H9 (cell line): Measurements from ENCODE around the gene ZNF780A. TPM values are rescaled to one million over a fixed set of nuclear protein-coding genes. Genes with fewer than 3 reads are reported as not detected.

ENCODE experiments used
- DNase-seq: peaks from one replicate; pipeline ENCODE4 v3.0.0-alpha.2; 2017
- H2AFZ ChIP-seq: one replicate; pipeline ENCODE4 v1.6.1; 2013; ENCODE audit warnings: mild to moderate bottlenecking, low read length, control low read depth, moderate library complexity
- H2AK5ac ChIP-seq: 2 replicates; pipeline ENCODE4 v1.6.1; 2013; ENCODE audit warnings: low read length, control low read depth, mixed read lengths; ENCODE audit not compliant: insufficient read length
- H2BK120ac ChIP-seq: one replicate; pipeline ENCODE4 v1.6.1; 2013; ENCODE audit warnings: low read depth, mild to moderate bottlenecking, low read length, control low read depth, inconsistent platforms; ENCODE audit not compliant: poor library complexity, severe bottlenecking
- H2BK12ac ChIP-seq: 2 replicates; pipeline ENCODE4 v1.6.1; 2013; ENCODE audit warnings: low read length, control low read depth, mixed read lengths, low read depth; ENCODE audit not compliant: insufficient read length
- H2BK15ac ChIP-seq: 2 replicates; pipeline ENCODE4 v1.6.1; 2013; ENCODE audit warnings: low read depth, low read length, control low read depth
- H2BK20ac ChIP-seq: one replicate; pipeline ENCODE4 v1.6.1; 2013; ENCODE audit warnings: low read depth, mild to moderate bottlenecking, low read length, control low read depth, inconsistent platforms; ENCODE audit not compliant: poor library complexity, severe bottlenecking
- H2BK5ac ChIP-seq: 2 replicates; pipeline ENCODE4 v1.6.1; 2013; ENCODE audit warnings: low read length, control low read depth, mixed read lengths; ENCODE audit not compliant: insufficient read length
- H3K14ac ChIP-seq: 2 replicates; pipeline ENCODE4 v1.6.1; 2013; ENCODE audit warnings: low read length, control low read depth; ENCODE audit not compliant: insufficient read depth
- H3K18ac ChIP-seq: 2 replicates; pipeline ENCODE4 v1.6.1; 2013; ENCODE audit warnings: low read depth, mild to moderate bottlenecking, mixed read lengths, low read length, control low read depth; ENCODE audit not compliant: insufficient read length
- H3K23ac ChIP-seq: 2 replicates; pipeline ENCODE4 v1.6.1; 2013; ENCODE audit warnings: low read length, control low read depth, mixed read lengths, low read depth; ENCODE audit not compliant: insufficient read length
- H3K23me2 ChIP-seq: 2 replicates; pipeline ENCODE4 v1.6.1; 2013; ENCODE audit warnings: low read depth, mild to moderate bottlenecking, mixed read lengths, low read length, control low read depth; ENCODE audit not compliant: insufficient read length, poor library complexity, severe bottlenecking
- H3K27ac ChIP-seq: 2 replicates; pipeline ENCODE4 v1.5.1; 2013; ENCODE audit warnings: low read length, control low read depth, mixed read lengths, low read depth; ENCODE audit not compliant: insufficient read length
- H3K27me3 ChIP-seq: 2 replicates; pipeline ENCODE4 v1.6.1; 2013; ENCODE audit warnings: low read length, control low read depth, inconsistent platforms; ENCODE audit not compliant: insufficient read depth
- H3K4ac ChIP-seq: 2 replicates; pipeline ENCODE4 v1.6.1; 2013; ENCODE audit warnings: low read depth, mild to moderate bottlenecking, control low read depth, inconsistent platforms, low read length, moderate library complexity
- H3K4me1 ChIP-seq: 2 replicates; pipeline ENCODE4 v1.6.1; 2013; ENCODE audit warnings: low read length, control low read depth, inconsistent platforms; ENCODE audit not compliant: insufficient read depth
- H3K4me2 ChIP-seq: 2 replicates; pipeline ENCODE4 v1.6.1; 2013; ENCODE audit warnings: low read length, control low read depth, mixed read lengths; ENCODE audit not compliant: insufficient read length, insufficient read depth
- H3K56ac ChIP-seq: 2 replicates; pipeline ENCODE4 v1.6.1; 2013; ENCODE audit warnings: low read depth, mild to moderate bottlenecking, mixed read lengths, low read length, control low read depth; ENCODE audit not compliant: insufficient read length
- H3K79me1 ChIP-seq: 2 replicates; pipeline ENCODE4 v1.6.1; 2013; ENCODE audit warnings: low read depth, mild to moderate bottlenecking, moderate library complexity, low read length, control low read depth, inconsistent platforms; ENCODE audit not compliant: insufficient read depth, poor library complexity, severe bottlenecking
- H3K79me2 ChIP-seq: 2 replicates; pipeline ENCODE4 v1.6.1; 2013; ENCODE audit warnings: low read length, control low read depth, inconsistent platforms; ENCODE audit not compliant: insufficient read depth
- H3K9ac ChIP-seq: 2 replicates; pipeline ENCODE4 v1.6.1; 2013; ENCODE audit warnings: low read length, control low read depth, mixed read lengths; ENCODE audit not compliant: insufficient read length; ENCODE audit errors: extremely low read depth
- H3K9me3 ChIP-seq: one replicate; pipeline ENCODE4 v1.6.1; 2013; ENCODE audit warnings: low read depth, low read length, inconsistent platforms; ENCODE audit not compliant: control insufficient read depth
- H3T11ph ChIP-seq: one replicate; pipeline ENCODE4 v1.6.1; 2013; ENCODE audit warnings: mild to moderate bottlenecking, low read length, control low read depth, inconsistent platforms
- H4K20me1 ChIP-seq: one replicate; pipeline ENCODE4 v1.6.1; 2013; ENCODE audit not compliant: control insufficient read depth, insufficient read length, insufficient read depth
- H4K5ac ChIP-seq: 2 replicates; pipeline ENCODE4 v1.6.1; 2013; ENCODE audit warnings: low read depth, mild to moderate bottlenecking, mixed read lengths, low read length, control low read depth; ENCODE audit not compliant: insufficient read length
- H4K8ac ChIP-seq: replicated peaks from 2 replicates; pipeline ENCODE4 v1.6.1; 2013; ENCODE audit warnings: low read length, control low read depth, mixed read lengths, low read depth; ENCODE audit not compliant: insufficient read length
- H4K91ac ChIP-seq: 2 replicates; pipeline ENCODE4 v1.6.1; 2013; ENCODE audit warnings: low read depth, mild to moderate bottlenecking, moderate library complexity, mixed read lengths, low read length, control low read depth; ENCODE audit not compliant: insufficient read length
- H3K27ac Mint-ChIP-seq, 3 experiments: 2 replicates in 2 of 3; 3 replicates in 1 of 3; pipeline ENCODE4 v1.8.0; 2020 to 2021; ENCODE audit warnings: mixed read lengths in 3 of 3, mild to moderate bottlenecking in 1 of 3, moderate library complexity in 1 of 3
- H3K27me3 Mint-ChIP-seq: 2 replicates; pipeline ENCODE4 v1.8.0; 2021; ENCODE audit warnings: low read depth, mild to moderate bottlenecking, moderate library complexity, mixed read lengths
- H3K36me3 Mint-ChIP-seq, 3 experiments: 2 replicates in 2 of 3; 3 replicates in 1 of 3; pipeline ENCODE4 v1.8.0; 2020 to 2021; ENCODE audit warnings: low read depth in 3 of 3, mixed read lengths in 3 of 3; ENCODE audit not compliant: insufficient read depth in 1 of 3
- H3K4me1 Mint-ChIP-seq, 2 experiments: 2 replicates each; pipeline ENCODE4 v1.8.0; 2020; ENCODE audit warnings: mixed read lengths in 2 of 2
- H3K4me3 Mint-ChIP-seq, 2 experiments: 2 replicates in 1 of 2; 3 replicates in 1 of 2; pipeline ENCODE4 v1.8.0; 2020 to 2021; ENCODE audit warnings: mild to moderate bottlenecking in 2 of 2, mixed read lengths in 2 of 2, moderate library complexity in 1 of 2
- H3K9me3 Mint-ChIP-seq, 2 experiments: 2 replicates in 1 of 2; 3 replicates in 1 of 2; pipeline ENCODE4 v1.8.0; 2020; ENCODE audit warnings: mild to moderate bottlenecking in 2 of 2, mixed read lengths in 2 of 2, moderate library complexity in 1 of 2
- total RNA-seq: library from RNA; stranded (reverse); gene quantifications from 2 replicates; pipeline ENCODE4 v1.2.1, GENCODE V29; 2021
- TF ChIP-seq, protein P1 (sequence below): fragments of 200-600 bp; sonication (generic); conservative IDR thresholded peaks from 3 replicates; pipeline ENCODE4 v1.8.0; 2021; ENCODE audit warnings: antibody characterized with exemption, mild to moderate bottlenecking

Gene ZNF780A
- total RNA-seq, 1 experiment from 2014 or later: 16.7 TPM

DNA sequence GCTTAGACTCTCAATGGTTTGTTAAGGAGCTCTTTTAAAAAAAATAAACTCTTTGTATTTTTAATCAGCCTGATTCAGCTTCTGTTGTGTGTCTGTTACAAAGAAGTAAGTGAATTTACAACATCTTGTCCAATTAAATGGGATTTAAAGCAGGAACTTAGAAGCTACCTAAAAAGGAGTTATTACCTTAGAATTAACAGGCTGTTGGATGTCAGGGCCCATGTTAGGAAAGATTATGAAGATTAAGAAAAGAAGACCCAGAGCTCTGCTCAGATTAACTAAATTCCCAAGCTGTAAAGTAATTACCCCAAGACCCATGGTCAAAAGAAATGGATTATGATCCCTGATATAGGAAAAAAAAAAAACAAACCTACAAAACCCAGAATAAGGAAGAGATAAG is 44.1 kb upstream of the ZNF780A start:
- Histone ChIP-seq H3K18ac (no peak overlapping the region), H3K79me2 (no peaks in the 10 kb centered on the region), H3K9ac (no peak overlapping the region), H3K79me1 (no peaks in the 10 kb centered on the region), H4K8ac (no peak overlapping the region), H4K20me1 (no peaks in the 10 kb centered on the region), H2BK20ac (no peak overlapping the region), H2BK5ac (no peak overlapping the region), H3K9me3 (no peaks in the 10 kb centered on the region), H3K14ac (no peak overlapping the region), H2BK120ac (no peak overlapping the region), H3K23me2 (no peaks in the 10 kb centered on the region), H3K23ac (no peak overlapping the region), H4K91ac (no peak overlapping the region), H3K4me1 (no peaks in the 10 kb centered on the region), H3K56ac (no peak overlapping the region), H2BK12ac (no peak overlapping the region), H3K4me2 (no peak overlapping the region), H2AFZ (no peak overlapping the region), H3K4ac (no peak overlapping the region), H3T11ph (no peak overlapping the region), H2AK5ac (no peak overlapping the region), H2BK15ac (no peak overlapping the region), H3K27me3 (no peaks in the 10 kb centered on the region), H3K27ac (no peak overlapping the region), H4K5ac (no peak overlapping the region)
- H3K27me3 Mint-ChIP-seq: peaks cover 21% of the 10 kb centered on the region
- H3K36me3 Mint-ChIP-seq: no peaks in the 10 kb centered on the region
- no peak for DNase-seq
- H3K4me1 Mint-ChIP-seq: no peaks in the 10 kb centered on the region
- peaks cover 19 to 25% of the 10 kb centered on the region in 2 experiments for H3K9me3 Mint-ChIP-seq
- no peak overlapping the region for H3K27ac Mint-ChIP-seq
- TF ChIP-seq, protein P1, sequence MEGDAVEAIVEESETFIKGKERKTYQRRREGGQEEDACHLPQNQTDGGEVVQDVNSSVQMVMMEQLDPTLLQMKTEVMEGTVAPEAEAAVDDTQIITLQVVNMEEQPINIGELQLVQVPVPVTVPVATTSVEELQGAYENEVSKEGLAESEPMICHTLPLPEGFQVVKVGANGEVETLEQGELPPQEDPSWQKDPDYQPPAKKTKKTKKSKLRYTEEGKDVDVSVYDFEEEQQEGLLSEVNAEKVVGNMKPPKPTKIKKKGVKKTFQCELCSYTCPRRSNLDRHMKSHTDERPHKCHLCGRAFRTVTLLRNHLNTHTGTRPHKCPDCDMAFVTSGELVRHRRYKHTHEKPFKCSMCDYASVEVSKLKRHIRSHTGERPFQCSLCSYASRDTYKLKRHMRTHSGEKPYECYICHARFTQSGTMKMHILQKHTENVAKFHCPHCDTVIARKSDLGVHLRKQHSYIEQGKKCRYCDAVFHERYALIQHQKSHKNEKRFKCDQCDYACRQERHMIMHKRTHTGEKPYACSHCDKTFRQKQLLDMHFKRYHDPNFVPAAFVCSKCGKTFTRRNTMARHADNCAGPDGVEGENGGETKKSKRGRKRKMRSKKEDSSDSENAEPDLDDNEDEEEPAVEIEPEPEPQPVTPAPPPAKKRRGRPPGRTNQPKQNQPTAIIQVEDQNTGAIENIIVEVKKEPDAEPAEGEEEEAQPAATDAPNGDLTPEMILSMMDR: no peak
- no peak overlapping the region for H3K4me3 Mint-ChIP-seq
